Measurements from ENCODE around the gene TUBG2.
"Not testable (repeated sequence)": the region's sequence is repeated elsewhere in the genome, so short reads cannot be mapped to it uniquely, and the experiment has no call there.

The TUBG2 gene

GRCh38 chr17:42653179-42654124 is 5.6 kb upstream of the TUBG2 start:
- no peak for DNase-seq (ENCODE audit: low read depth in 3 of 3)

GRCh38 chr17:42655528-42655927 is 3.6 kb upstream of the TUBG2 start:
- DNase-seq (ENCODE audit: low read depth in 3 of 3), result no peak

- no peak for DNase-seq (ENCODE audit: low read depth in 3 of 3)
These were observed 1.1 kb upstream of the TUBG2 start for GRCh38 chr17:42657824-42658588.

GRCh38 chr17:42659932-42660274 is 819 bp downstream of the TUBG2 start:
- DNase-seq (ENCODE audit: low read depth in 3 of 3), result not testable (repeated sequence)

GRCh38 chr17:42660692-42661345 is 1.7 kb downstream of the TUBG2 start:
- DNase-seq (ENCODE audit: low read depth in 3 of 3), result no peak

GRCh38 chr17:42665581-42666001 is 6.5 kb downstream of the TUBG2 start:
- no peak for DNase-seq (ENCODE audit: low read depth in 3 of 3)

GRCh38 chr17:42666126-42666525 is 7.0 kb downstream of the TUBG2 start:
- DNase-seq (ENCODE audit: low read depth in 3 of 3), result not testable (repeated sequence)

GRCh38 chr17:42667088-42667951 is 8.2 kb downstream of the TUBG2 start:
- DNase-seq (ENCODE audit: low read depth in 3 of 3), result no peak

- no peak for DNase-seq (ENCODE audit: low read depth in 3 of 3)
These were observed 10.6 kb downstream of the TUBG2 start for GRCh38 chr17:42669705-42669976.

- DNase-seq (ENCODE audit: low read depth in 3 of 3), result no peak
These were observed 11.1 kb downstream of the TUBG2 start for GRCh38 chr17:42669977-42670788.

- no peak for DNase-seq (ENCODE audit: low read depth in 3 of 3)
These were observed 11.9 kb downstream of the TUBG2 start for GRCh38 chr17:42670789-42671657.

GRCh38 chr17:42672038-42672437 is 13.0 kb downstream of the TUBG2 start:
- DNase-seq (ENCODE audit: low read depth in 3 of 3), result no peak

- no peak for DNase-seq (ENCODE audit: low read depth in 3 of 3)
These were observed 14.3 kb downstream of the TUBG2 start for GRCh38 chr17:42673266-42673884.

GRCh38 chr17:42673885-42674754 is 15.0 kb downstream of the TUBG2 start:
- DNase-seq (ENCODE audit: low read depth in 3 of 3), result no peak

GRCh38 chr17:42674755-42675347 is 15.8 kb downstream of the TUBG2 start:
- no peak for DNase-seq (ENCODE audit: low read depth in 3 of 3)

- DNase-seq (ENCODE audit: low read depth in 3 of 3), result no peak
These were observed 16.4 kb downstream of the TUBG2 start for GRCh38 chr17:42675348-42675964.

GRCh38 chr17:42675965-42676423 is 16.9 kb downstream of the TUBG2 start:
- DNase-seq (ENCODE audit: low read depth in 3 of 3), result no peak
